Esophagus (tissue), 2 donors: ENCODE measurements around the gene ATXN7L1. TPM values are rescaled to one million over a fixed set of nuclear protein-coding genes. Genes with fewer than 3 reads are reported as not detected.

ENCODE experiments used
- H3K27ac ChIP-seq, 2 donors: one replicate each; pipeline ENCODE4 v1.5.1; 2013; ENCODE audit warnings: low read depth in 2 of 2, mild to moderate bottlenecking in 2 of 2, inconsistent platforms in 1 of 2, low read length in 1 of 2, moderate library complexity in 1 of 2
- H3K27me3 ChIP-seq, 2 donors: one replicate each; pipeline ENCODE4 v1.6.1; 2013; ENCODE audit warnings: low read length in 2 of 2, control low read depth in 1 of 2, mild to moderate bottlenecking in 1 of 2; ENCODE audit not compliant: insufficient read depth in 2 of 2, control insufficient read depth in 1 of 2
- H3K36me3 ChIP-seq, 2 donors: one replicate each; pipeline ENCODE4 v1.6.1; 2013; ENCODE audit warnings: low read length in 1 of 2; ENCODE audit not compliant: control insufficient read depth in 2 of 2, insufficient read depth in 2 of 2
- H3K4me1 ChIP-seq, 2 donors: one replicate each; pipeline ENCODE4 v1.6.1; 2013; ENCODE audit warnings: low read length in 1 of 2; ENCODE audit not compliant: control insufficient read depth in 2 of 2, insufficient read depth in 2 of 2
- H3K4me3 ChIP-seq, 2 donors: one replicate each; pipeline ENCODE4 v1.5.1; 2013; ENCODE audit warnings: low read length in 2 of 2, mild to moderate bottlenecking in 2 of 2, low read depth in 1 of 2, moderate library complexity in 1 of 2
- H3K9me3 ChIP-seq, 2 donors: one replicate each; pipeline ENCODE4 v1.6.1; 2013; ENCODE audit warnings: mild to moderate bottlenecking in 2 of 2, low read depth in 1 of 2, low read length in 1 of 2, moderate library complexity in 1 of 2; ENCODE audit not compliant: control insufficient read depth in 2 of 2, insufficient read depth in 1 of 2
- WGBS, 2 donors: extraction: QIAGEN DNeasy Blood & Tissue Kit; methylation state at CpG; one replicate each; pipeline ENCODE4 v1.1.7; 2013; 5-methylcytosine and 5-hydroxymethylcytosine counted together
- polyA plus RNA-seq, 2 donors: library from polyadenylated mRNA; stranded (reverse); fragments of 200-250 nt; gene quantifications; one replicate each; pipeline ENCODE4 v1.2.3, GENCODE V29; 2013
- donor health status: healthy with polysubstance abuse.
- donor health status: Bipolar disorder and iron deficiency.

The ATXN7L1 gene
- polyA plus RNA-seq, 2 donors = 4.0 to 4.8 TPM

DNA sequence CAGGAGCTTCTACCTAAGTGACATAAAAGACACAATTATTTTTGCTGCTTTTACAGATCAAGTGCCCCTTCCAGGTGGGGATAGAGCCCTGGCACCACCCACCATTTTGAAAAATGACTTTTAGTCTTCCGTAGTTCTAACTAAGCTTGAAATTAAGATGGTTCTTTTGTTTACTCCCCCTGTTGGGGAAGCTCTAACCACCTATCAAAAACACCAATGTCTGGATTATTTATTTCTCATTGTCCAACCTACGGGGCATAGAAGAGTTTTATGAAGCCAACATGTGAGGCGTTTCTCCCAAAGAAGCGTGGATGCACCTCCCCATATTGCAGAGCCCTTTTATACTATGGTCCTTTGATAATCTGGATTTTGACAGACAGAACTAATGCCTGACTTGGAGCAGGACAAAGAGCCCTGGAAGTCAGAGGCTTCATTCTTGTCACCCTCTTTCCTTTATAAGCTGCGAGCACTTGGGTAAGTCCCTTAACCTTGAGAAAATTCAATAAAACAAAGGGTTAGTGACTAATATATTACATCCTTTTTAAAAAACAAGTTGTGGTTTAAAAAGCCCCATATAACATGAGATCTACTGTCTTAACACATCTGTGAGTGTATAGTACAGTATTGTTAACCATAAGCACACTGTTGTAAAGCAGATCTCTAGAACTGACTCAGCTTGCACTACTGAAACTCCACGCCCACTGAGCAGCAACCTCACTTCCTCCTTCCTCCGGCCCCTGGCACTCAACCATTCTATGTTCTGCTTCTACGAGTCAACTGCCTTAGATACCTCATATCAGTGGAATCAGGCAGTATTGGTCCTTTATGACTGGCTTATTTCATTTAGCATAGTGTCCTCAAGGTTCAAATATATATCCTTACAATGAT, 67.5 kb downstream of the ATXN7L1 start:
- no peaks in the 10 kb centered on the region for H3K9me3 ChIP-seq
- peak overlapping the region; percentile 62 to 77 for H3K27ac ChIP-seq
- 60 to 63% methylated on average over 8 of the region's 8 CpGs for WGBS, 2 donors
- H3K4me1 ChIP-seq = peaks cover 11 to 19% of the 10 kb centered on the region in 2 donors
- H3K27me3 ChIP-seq = no peaks in the 10 kb centered on the region
- H3K36me3 ChIP-seq = no peaks in the 10 kb centered on the region
- no peak overlapping the region for H3K4me3 ChIP-seq

DNA sequence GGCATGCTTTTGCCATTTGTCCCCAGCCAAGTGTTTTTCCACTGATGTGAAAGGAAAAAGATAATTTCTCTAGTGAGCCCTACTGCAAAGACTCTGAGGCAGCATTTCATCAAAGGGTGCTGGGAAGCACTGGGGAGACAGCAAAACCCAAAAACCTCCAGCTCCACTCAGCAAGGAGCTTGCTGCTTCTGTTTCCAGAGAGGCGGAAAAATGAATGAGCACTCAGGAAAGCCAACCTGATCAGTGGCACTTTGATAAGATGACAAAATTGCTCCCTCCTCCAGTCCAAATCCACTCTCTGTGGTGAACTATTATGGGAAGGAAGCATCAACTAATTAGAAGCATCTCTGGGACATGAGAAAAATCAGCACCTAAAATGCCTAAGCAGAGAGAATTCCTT, 68.2 kb downstream of the ATXN7L1 start:
- 97 to 100% methylated on average over 1 of the region's 1 CpG for WGBS, 2 donors
- Histone ChIP-seq H3K27me3 (no peaks in the 10 kb centered on the region), H3K4me3 (no peak overlapping the region), H3K9me3 (no peaks in the 10 kb centered on the region), H3K27ac (no peak overlapping the region), H3K36me3 (no peaks in the 10 kb centered on the region), H3K4me1 (peaks cover 11 to 25% of the 10 kb centered on the region in 2 donors)

DNA sequence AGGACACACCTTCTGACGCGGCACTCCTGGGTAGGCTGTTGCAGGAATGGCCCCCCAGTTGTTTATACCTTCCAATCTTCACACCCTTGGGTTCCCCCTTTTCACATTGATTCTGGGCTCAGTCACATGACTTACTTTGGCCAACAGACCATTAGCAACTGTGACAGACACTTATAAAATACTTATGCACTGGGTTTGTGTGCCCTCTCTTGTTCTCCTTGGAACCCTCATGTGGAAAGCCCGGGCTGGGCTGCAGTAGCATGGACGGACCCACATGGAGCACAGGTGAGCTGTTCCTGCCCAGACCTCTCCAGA, 69.0 kb downstream of the ATXN7L1 start:
- Histone ChIP-seq H3K27ac (no peak overlapping the region), H3K36me3 (no peaks in the 10 kb centered on the region), H3K27me3 (no peaks in the 10 kb centered on the region), H3K4me1 (peaks cover 11 to 28% of the 10 kb centered on the region in 2 donors), H3K9me3 (no peaks in the 10 kb centered on the region), H3K4me3 (no peak overlapping the region)
- WGBS, 2 donors = 90 to 93% methylated on average over 4 of the region's 4 CpGs

DNA sequence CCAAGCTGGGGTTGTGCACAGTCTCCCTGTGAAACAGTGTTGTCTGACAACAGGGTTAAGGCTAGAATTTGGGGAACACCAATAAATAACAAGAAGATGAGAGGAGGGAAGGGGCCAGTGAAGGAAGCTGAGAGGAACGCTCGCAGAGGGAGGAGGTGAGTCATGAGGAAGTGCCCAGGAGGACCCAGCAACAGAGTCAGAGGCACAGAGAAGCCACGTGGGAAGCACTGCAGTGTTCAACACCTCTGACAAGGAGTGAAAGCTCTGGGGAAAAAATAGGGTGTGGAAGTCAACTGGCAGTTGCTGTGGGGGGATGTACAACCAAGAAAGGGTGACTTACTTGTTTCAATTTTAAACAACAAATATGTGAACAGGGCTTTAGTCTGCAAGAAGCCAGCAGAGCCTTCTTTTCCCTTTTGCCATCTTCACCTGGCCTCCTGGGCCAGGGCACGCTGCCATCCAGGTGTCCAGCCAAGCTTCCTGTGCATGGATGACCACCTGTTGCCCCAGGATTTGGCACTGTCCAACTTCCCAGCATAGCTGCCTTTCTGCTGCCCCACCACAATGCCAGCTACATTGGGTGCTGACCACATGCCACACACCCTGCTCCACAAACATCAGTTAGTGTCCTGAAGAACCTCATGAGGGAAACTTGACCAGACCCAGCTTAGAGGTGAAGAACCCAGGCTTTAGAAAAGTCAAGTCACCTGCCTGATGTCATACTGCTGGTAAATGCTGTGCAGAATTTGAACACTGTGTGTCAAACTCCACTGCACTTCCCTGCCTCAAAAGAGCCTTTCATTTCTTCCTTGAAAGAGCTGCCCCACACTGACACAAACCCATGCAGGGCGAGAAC, 69.6 kb downstream of the ATXN7L1 start:
- Histone ChIP-seq H3K4me1 (peaks cover 11 to 28% of the 10 kb centered on the region in 2 donors), H3K4me3 (no peak overlapping the region), H3K9me3 (no peaks in the 10 kb centered on the region), H3K36me3 (no peaks in the 10 kb centered on the region), H3K27me3 (no peaks in the 10 kb centered on the region), H3K27ac (peak overlapping the region in 1 of 2 donors; percentile 63)
- WGBS, 2 donors = 50 to 62% methylated on average over 5 of the region's 5 CpGs

DNA sequence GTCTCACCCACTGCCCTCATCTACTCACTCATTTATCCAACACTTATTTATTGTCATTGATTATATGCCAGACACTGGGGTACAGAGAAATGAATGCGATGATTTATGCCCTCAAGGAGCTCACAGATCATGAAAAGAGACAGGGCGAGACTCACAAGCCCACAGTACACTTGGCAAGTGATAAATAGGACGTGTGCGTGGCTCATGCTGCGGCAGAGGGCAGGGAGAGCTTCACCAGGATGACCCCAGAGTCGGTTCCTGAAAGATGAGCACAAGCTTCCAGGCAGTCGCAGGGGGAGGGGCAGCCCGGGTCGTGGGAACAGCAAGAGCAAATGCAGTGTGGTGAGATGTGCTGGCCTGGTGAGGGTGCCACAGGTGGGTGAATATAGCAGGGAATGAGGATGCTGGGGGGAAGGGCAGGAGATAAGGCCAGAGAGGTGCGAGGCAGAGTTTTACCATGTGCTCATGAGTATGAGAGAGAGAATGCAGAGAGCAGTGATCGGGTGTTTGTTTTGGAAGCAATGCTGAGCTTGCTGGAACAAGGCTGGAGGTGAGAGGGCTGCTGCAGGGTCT, 70.9 kb downstream of the ATXN7L1 start:
- Histone ChIP-seq H3K27ac (peak overlapping the region in 1 of 2 donors; percentile 47), H3K4me1 (peaks cover 11 to 28% of the 10 kb centered on the region in 2 donors), H3K4me3 (no peak overlapping the region), H3K36me3 (no peaks in the 10 kb centered on the region), H3K9me3 (no peaks in the 10 kb centered on the region), H3K27me3 (no peaks in the 10 kb centered on the region)
- 42 to 55% methylated on average over 11 of the region's 11 CpGs for WGBS, 2 donors

DNA sequence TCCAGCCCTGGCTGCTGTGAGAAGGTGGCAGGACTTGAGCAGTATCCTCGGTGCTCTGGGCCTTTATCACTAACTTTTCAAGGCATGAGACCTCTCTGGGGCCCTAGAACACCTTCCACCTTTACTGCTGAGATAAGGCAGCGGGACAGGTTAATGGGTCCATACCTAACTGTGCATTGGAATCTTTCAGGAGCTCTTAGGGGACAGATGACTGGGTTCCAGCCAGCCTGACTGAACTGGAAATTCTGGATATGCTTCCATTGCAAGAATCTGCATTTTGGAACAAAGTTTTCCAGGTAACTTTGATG, 73.0 kb downstream of the ATXN7L1 start:
- WGBS, 2 donors = 83 to 96% methylated on average over 2 of the region's 2 CpGs

DNA sequence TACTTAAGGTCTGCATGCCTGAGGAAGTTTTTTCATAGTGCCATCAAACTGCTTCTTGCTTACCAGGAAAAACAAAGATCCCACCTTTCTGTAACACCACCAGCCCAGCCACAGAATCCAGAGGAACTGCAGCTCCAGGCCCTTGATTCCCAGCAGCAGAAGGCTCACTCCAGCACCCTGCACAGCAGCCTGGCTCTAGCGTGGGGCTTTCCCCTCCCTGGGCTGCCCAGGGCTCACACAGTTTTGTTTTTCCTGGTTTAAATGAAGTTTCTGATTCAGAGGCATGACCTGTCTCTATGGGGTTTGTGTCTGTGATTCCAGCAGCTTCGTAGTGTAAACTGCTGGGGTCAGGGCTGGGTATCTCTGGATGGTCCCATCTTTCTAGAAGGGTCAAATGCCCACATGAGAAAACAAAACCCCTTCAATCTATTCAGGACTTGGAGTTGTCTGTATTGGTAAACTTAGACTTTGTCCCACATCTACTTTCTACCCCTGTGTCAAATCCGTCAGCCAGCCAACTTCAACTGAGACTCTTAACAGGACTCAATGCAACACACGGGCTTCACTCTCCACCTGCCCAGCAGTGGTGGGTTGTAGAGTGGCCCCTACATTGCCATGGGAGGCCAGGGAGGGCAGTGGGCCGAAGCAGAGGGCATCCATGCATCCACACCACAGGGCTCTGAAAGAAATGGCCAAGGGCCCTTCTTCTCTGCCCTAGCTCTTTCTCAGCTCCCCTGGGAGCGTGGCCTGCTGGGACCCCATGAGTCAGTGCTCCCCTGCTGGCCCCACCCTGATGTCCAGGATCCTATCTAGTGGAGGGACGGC, 73.6 kb downstream of the ATXN7L1 start:
- Histone ChIP-seq H3K9me3 (no peaks in the 10 kb centered on the region), H3K27ac (no peak overlapping the region), H3K4me3 (no peak overlapping the region), H3K4me1 (peaks cover 8 to 28% of the 10 kb centered on the region in 2 donors), H3K36me3 (no peaks in the 10 kb centered on the region), H3K27me3 (no peaks in the 10 kb centered on the region)
- 77 to 80% methylated on average over 7 of the region's 7 CpGs for whole genome bisulfite sequencing, 2 donors

More for the DNA sequence above, 73.0 kb downstream of the ATXN7L1 start:
- Histone ChIP-seq H3K4me3 (no peak overlapping the region), H3K27me3 (no peaks in the 10 kb centered on the region), H3K9me3 (no peaks in the 10 kb centered on the region), H3K27ac (no peak overlapping the region), H3K36me3 (no peaks in the 10 kb centered on the region), H3K4me1 (peaks cover 11 to 28% of the 10 kb centered on the region in 2 donors)

DNA sequence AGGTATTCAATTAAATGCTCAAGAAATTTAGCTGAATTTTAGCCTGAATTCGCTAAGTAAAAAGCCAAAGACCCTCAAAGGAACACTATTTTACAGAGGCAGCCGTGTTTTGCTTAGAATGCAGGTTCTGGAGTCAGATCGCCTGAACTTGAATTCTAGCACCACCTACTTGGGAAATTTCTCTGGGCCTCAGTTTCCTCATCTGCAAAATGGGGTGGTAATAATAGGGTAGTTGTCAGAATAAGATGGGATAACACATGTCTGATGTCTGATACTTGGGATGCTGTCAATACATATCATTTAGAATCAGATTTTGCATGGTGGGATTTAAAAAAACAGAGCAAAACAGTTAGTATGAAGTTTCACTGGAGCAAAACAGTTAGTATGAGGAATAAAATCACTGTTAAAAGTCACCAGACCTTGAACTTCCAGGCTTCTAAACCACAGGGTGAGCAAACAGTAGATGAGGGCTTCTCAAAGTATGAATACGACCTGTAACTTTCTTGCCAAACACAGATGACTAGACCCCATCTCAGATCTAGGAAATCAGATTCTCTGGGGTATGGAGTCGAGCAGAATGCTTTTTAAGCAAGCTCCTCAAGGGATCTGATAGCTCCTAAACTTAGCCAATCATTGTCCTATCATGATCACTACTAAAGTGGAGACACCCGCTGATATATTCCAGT, 75.4 kb downstream of the ATXN7L1 start:
- Histone ChIP-seq H3K4me1 (peaks cover 5 to 18% of the 10 kb centered on the region in 2 donors), H3K9me3 (no peaks in the 10 kb centered on the region), H3K36me3 (no peaks in the 10 kb centered on the region), H3K27ac (no peak overlapping the region), H3K4me3 (no peak overlapping the region), H3K27me3 (no peaks in the 10 kb centered on the region)
- WGBS, 2 donors = 86 to 87% methylated on average over 6 of the region's 6 CpGs
